HCT116 (cell line): ENCODE measurements around the gene LRRN1. TPM values are rescaled to one million over a fixed set of nuclear protein-coding genes. Genes with fewer than 3 reads are reported as not detected.

Experiments
- ATAC-seq: fragments of 200-7000 bp; cut with Tn5 transposase; 2 replicates; pipeline ENCODE4 v1.9.1; 2020; ENCODE audit warnings: mild to moderate bottlenecking, moderate library complexity
- BruUV-seq: library from RNA; stranded (reverse); fragments of 400-500 nt; replicated peaks from 2 replicates; lab custom pipeline; 2021; lab: Mats Ljungman, UMichigan
- CTCF ChIA-PET: fragments of 300-600 bp; sonication (Branson Sonifier 250); formaldehyde crosslinking; loops from one replicate; lab custom pipeline; 2021; ENCODE audit warnings: antibody characterized with exemption; lab: Charles Lee
- POLR2A ChIA-PET: fragments of 300-600, 350-600 bp; sonication (Branson Sonifier 250); formaldehyde crosslinking; loops from one replicate; lab custom pipeline; 2021; ENCODE audit warnings: antibody characterized with exemption; lab: Charles Lee
- RAD21 ChIA-PET, 2 experiments: fragments of 300-600 bp; sonication (Branson Sonifier 250); formaldehyde crosslinking; loops; one replicate each; lab custom pipeline; 2023; ENCODE audit warnings: low total read pairs in 2 of 2; ENCODE audit not compliant: uncharacterized antibody in 2 of 2, unreplicated experiment in 2 of 2, low non-redundant PET in 1 of 2; lab: Charles Lee
- DNase-seq: peaks from one replicate; pipeline ENCODE4 v3.0.0-alpha.2; 2010; ENCODE audit warnings: low read depth, low spot score
- H2AFZ ChIP-seq: fragments of 200-600 bp; shearing (Covaris generic), sonication (generic); 2 replicates; pipeline ENCODE4 v1.6.1; 2017; ENCODE audit warnings: low read depth, mixed run types, mixed read lengths, antibody characterized with exemption, low read length; ENCODE audit not compliant: poor library complexity, severe bottlenecking
- H3K27ac ChIP-seq: 2 replicates; pipeline ENCODE4 v1.5.1; 2012; ENCODE audit warnings: low read depth, low read length
- H3K27me3 ChIP-seq: fragments of 200-600 bp; sonication (generic); 2 replicates; pipeline ENCODE4 v1.6.1; 2016; ENCODE audit warnings: mixed run types, low read length, mixed read lengths; ENCODE audit not compliant: insufficient read depth
- H3K36me3 ChIP-seq, 2 experiments: fragments of 200-500 bp in 1 of 2; fragments of 200-600 bp in 1 of 2; sonication (Bioruptor generic) in 1 of 2; sonication (generic) in 1 of 2; 2 replicates each; pipeline versions ENCODE4 v1.5.1 to v1.6.1; 2014 to 2016; ENCODE audit warnings: low read length in 2 of 2, inconsistent platforms in 1 of 2, mixed read lengths in 1 of 2, mixed run types in 1 of 2; ENCODE audit not compliant: insufficient read depth in 2 of 2, control insufficient read depth in 1 of 2
- H3K4me1 ChIP-seq, 2 experiments: fragments of 200-600 bp in 1 of 2; sonication (generic) in 1 of 2; 2 replicates each; pipeline versions ENCODE4 v1.5.1 to v1.6.1; 2012 to 2017; ENCODE audit warnings: low read length in 2 of 2, inconsistent platforms in 1 of 2, mild to moderate bottlenecking in 1 of 2, mixed read lengths in 1 of 2, mixed run types in 1 of 2, moderate library complexity in 1 of 2; ENCODE audit not compliant: insufficient read depth in 2 of 2, control insufficient read depth in 1 of 2
- H3K4me2 ChIP-seq: fragments of 200-600 bp; sonication (generic); 2 replicates; pipeline ENCODE4 v1.6.1; 2017; ENCODE audit warnings: mixed run types, low read length, mixed read lengths
- H3K4me3 ChIP-seq, 2 experiments: fragments of 200-600 bp in 1 of 2; sonication (generic) in 1 of 2; replicated peaks in 1 of 2; 2 replicates each; pipeline ENCODE4 v1.5.1; 2011 to 2016; ENCODE audit warnings: low read length in 2 of 2, control low read depth in 1 of 2, low read depth in 1 of 2, mild to moderate bottlenecking in 1 of 2, mixed read lengths in 1 of 2, mixed run types in 1 of 2
- H3K79me2 ChIP-seq: fragments of 200-600 bp; sonication (generic); 2 replicates; pipeline ENCODE4 v1.6.1; 2017; ENCODE audit warnings: mild to moderate bottlenecking, mixed run types, low read length, moderate library complexity, mixed read lengths; ENCODE audit not compliant: insufficient read depth
- H3K9ac ChIP-seq: fragments of 200-600 bp; sonication (generic); 2 replicates; pipeline ENCODE4 v1.6.1; 2016; ENCODE audit warnings: low read length, mixed read lengths
- H3K9me2 ChIP-seq: fragments of 200-600 bp; sonication (generic), shearing (Covaris generic); 2 replicates; pipeline ENCODE4 v1.6.1; 2017; ENCODE audit warnings: mixed run types, mild to moderate bottlenecking, moderate library complexity; ENCODE audit not compliant: insufficient read depth
- H3K9me3 ChIP-seq, 2 experiments: fragments of 200-500 bp in 1 of 2; fragments of 200-600 bp in 1 of 2; sonication (Bioruptor generic) in 1 of 2; sonication (generic) in 1 of 2; 2 replicates each; pipeline ENCODE4 v1.6.1; 2014 to 2017; ENCODE audit warnings: low read length in 2 of 2, mixed read lengths in 2 of 2, inconsistent platforms in 1 of 2, low read depth in 1 of 2, mild to moderate bottlenecking in 1 of 2, mixed run types in 1 of 2, moderate library complexity in 1 of 2; ENCODE audit not compliant: control insufficient read depth in 1 of 2, insufficient read depth in 1 of 2
- H4K20me1 ChIP-seq: fragments of 200-600 bp; sonication (generic), shearing (Covaris generic); 2 replicates; pipeline ENCODE4 v1.6.1; 2017; ENCODE audit warnings: mixed run types, mild to moderate bottlenecking, moderate library complexity; ENCODE audit not compliant: insufficient read depth
- CBX3 ChIP-seq: IDR thresholded peaks from 2 replicates; pipeline ENCODE4 v1.6.1; 2012; ENCODE audit warnings: low read depth
- CEBPB ChIP-seq: IDR thresholded peaks from 2 replicates; pipeline ENCODE4 v1.6.1; 2012; ENCODE audit warnings: low read depth
- CTCF ChIP-seq, 3 experiments: fragments of 200-600 bp in 1 of 3; sonication (generic) in 1 of 3; IDR thresholded peaks in 2 of 3; conservative IDR thresholded peaks in 1 of 3; 2 replicates each; pipeline ENCODE4 v1.5.1; 2012 to 2017; ENCODE audit warnings: low read depth in 2 of 3, low read length in 2 of 3, antibody characterized with exemption in 1 of 3, borderline replicate concordance in 1 of 3, control low read depth in 1 of 3, mild to moderate bottlenecking in 1 of 3, mixed read lengths in 1 of 3, mixed run types in 1 of 3, moderate library complexity in 1 of 3; ENCODE audit not compliant: insufficient read depth in 1 of 3
- EGR1 ChIP-seq: IDR thresholded peaks from 2 replicates; pipeline ENCODE4 v1.6.1; 2012; ENCODE audit warnings: low read depth
- EZH2 ChIP-seq: fragments of 200-600 bp; sonication (generic); IDR thresholded peaks from 2 replicates; pipeline ENCODE4 v1.6.1; 2017; ENCODE audit warnings: antibody characterized with exemption, mixed run types
- EZH2phosphoT487 ChIP-seq: fragments of 200-600 bp; IDR thresholded peaks from 2 replicates; pipeline ENCODE4 v1.6.1; 2018; ENCODE audit warnings: antibody characterized with exemption, borderline replicate concordance
- JUND ChIP-seq: IDR thresholded peaks from 2 replicates; pipeline ENCODE4 v1.6.1; 2012
- MAX ChIP-seq: IDR thresholded peaks from 2 replicates; pipeline ENCODE4 v1.6.1; 2012
- POLR2AphosphoS5 ChIP-seq: IDR thresholded peaks from 2 replicates; pipeline ENCODE4 v1.6.1; 2011; ENCODE audit warnings: mild to moderate bottlenecking, low read depth, low read length, moderate library complexity
- RAD21 ChIP-seq: IDR thresholded peaks from 2 replicates; pipeline ENCODE4 v1.6.1; 2012; ENCODE audit warnings: low read depth, mild to moderate bottlenecking
- REST ChIP-seq: IDR thresholded peaks from 2 replicates; pipeline ENCODE4 v1.6.1; 2012; ENCODE audit warnings: low read depth
- SP1 ChIP-seq: IDR thresholded peaks from 2 replicates; pipeline ENCODE4 v1.6.1; 2012; ENCODE audit warnings: low read depth
- SRF ChIP-seq: IDR thresholded peaks from 2 replicates; pipeline ENCODE4 v1.6.1; 2012; ENCODE audit warnings: low read depth
- TCF7L2 ChIP-seq: IDR thresholded peaks from 2 replicates; pipeline ENCODE4 v1.7.0; 2011; ENCODE audit warnings: borderline replicate concordance, inconsistent platforms; ENCODE audit not compliant: insufficient read depth, insufficient read length; ENCODE audit errors: extremely low read depth
- YY1 ChIP-seq: IDR thresholded peaks from 2 replicates; pipeline ENCODE4 v1.6.1; 2011; ENCODE audit warnings: low read length, low read depth, moderate library complexity, mild to moderate bottlenecking; ENCODE audit not compliant: insufficient replicate concordance; ENCODE audit errors: extremely low read depth
- ZFX ChIP-seq: fragments of 450-650 bp; IDR thresholded peaks from 2 replicates; pipeline ENCODE4 v1.6.1; 2017
- ZNF274 ChIP-seq: fragments of 200-500 bp; sonication (Bioruptor generic); IDR thresholded peaks from 2 replicates; pipeline ENCODE4 v1.6.1; 2014; ENCODE audit warnings: mild to moderate bottlenecking, low read depth, low read length, inconsistent platforms
- intact Hi-C: fragments of 100-400 bp; cut with micrococcal nuclease; formaldehyde crosslinking; loops from 2 replicates; pipeline ENCODE4 v1.10.0; 2022
- total RNA-seq: library from RNA; stranded (reverse); gene quantifications from one replicate; pipeline ENCODE4 v1.2.1, GENCODE V29; 2021; ENCODE audit not compliant: unreplicated experiment
- TF ChIP-seq, protein P1 (sequence below): IDR thresholded peaks from 2 replicates; pipeline ENCODE4 v1.6.1; 2011; ENCODE audit warnings: mild to moderate bottlenecking, low read length, moderate library complexity; ENCODE audit not compliant: insufficient replicate concordance; ENCODE audit errors: extremely low read depth

LRRN1 gene
- total RNA-seq, 1 experiment from 2014 or later = 0.10 TPM

DNA sequence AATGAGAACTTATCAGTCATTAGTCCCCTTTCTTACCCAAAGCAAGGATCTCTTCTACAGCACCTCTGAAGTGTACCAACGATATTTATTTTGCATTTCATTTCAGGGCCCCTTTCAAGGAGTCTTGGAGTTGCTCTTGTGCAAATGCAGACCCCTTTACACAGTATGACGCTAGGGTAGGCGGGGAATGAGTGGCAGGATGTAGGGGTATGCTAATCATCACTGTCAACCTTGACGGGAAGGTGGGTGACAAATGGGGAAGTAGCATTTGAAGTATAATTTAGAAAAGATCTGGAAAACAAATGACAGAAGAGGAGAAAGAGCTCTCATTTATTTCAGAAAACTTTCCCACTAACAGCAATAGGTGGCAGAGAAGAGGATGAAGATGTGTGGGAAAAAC is 94.4 kb downstream of the LRRN1 start:
- no peaks in the 10 kb centered on the region for H3K79me2 ChIP-seq
- peaks cover 0 to 3% of the 10 kb centered on the region in 2 experiments; a peak in 2 of 4 replicates for H3K9me3 ChIP-seq
- no peak for ATAC-seq
- no peak overlapping the region for H3K27ac ChIP-seq
- H3K4me2 ChIP-seq = no peak overlapping the region
- CTCF ChIA-PET = no interaction called here
- no peak overlapping the region for H3K9ac ChIP-seq
- BruUV-seq = no TSS peak
- no peaks in the 10 kb centered on the region for H3K9me2 ChIP-seq
- H3K4me1 ChIP-seq = no peaks in the 10 kb centered on the region
- RAD21 ChIA-PET = no interaction called here
- H3K4me3 ChIP-seq = no peak overlapping the region
- POLR2A ChIA-PET = no interaction called here
- DNase-seq = no peak
- TF ChIP-seq POLR2AphosphoS5 (no peak), ZNF274 (no peak), CEBPB (no peak), MAX (no peak), YY1 (no peak), SP1 (no peak), RAD21 (no peak), ZFX (no peak), SRF (no peak), EZH2 (no peak), EGR1 (no peak), CTCF (IDR thresholded peaks at IDR 0.05 in 2 of 3, conservative IDR thresholded peaks at IDR 0.05 in 1 of 3; ENCODE audit: borderline replicate concordance in 1 of 3, insufficient read depth in 1 of 3, low read depth in 2 of 3, low read length in 2 of 3) (no peak), EZH2phosphoT487 (no peak), JUND (no peak), REST (no peak), TCF7L2 (no peak), CBX3 (no peak)
- TF ChIP-seq, protein P1, sequence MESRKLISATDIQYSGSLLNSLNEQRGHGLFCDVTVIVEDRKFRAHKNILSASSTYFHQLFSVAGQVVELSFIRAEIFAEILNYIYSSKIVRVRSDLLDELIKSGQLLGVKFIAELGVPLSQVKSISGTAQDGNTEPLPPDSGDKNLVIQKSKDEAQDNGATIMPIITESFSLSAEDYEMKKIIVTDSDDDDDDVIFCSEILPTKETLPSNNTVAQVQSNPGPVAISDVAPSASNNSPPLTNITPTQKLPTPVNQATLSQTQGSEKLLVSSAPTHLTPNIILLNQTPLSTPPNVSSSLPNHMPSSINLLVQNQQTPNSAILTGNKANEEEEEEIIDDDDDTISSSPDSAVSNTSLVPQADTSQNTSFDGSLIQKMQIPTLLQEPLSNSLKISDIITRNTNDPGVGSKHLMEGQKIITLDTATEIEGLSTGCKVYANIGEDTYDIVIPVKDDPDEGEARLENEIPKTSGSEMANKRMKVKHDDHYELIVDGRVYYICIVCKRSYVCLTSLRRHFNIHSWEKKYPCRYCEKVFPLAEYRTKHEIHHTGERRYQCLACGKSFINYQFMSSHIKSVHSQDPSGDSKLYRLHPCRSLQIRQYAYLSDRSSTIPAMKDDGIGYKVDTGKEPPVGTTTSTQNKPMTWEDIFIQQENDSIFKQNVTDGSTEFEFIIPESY = no peak
- intact Hi-C loops = no loop called here
- no peaks in the 10 kb centered on the region for H4K20me1 ChIP-seq
- H3K36me3 ChIP-seq = no peaks in the 10 kb centered on the region
- no peak overlapping the region for H2AFZ ChIP-seq
- no peaks in the 10 kb centered on the region for H3K27me3 ChIP-seq
